WTC11 (cell line): ENCODE results near the gene HS3ST4. TPM values are rescaled to one million over a fixed set of nuclear protein-coding genes. Genes with fewer than 3 reads are reported as not detected.

ENCODE experiments used
- ATAC-seq: fragments of 200-7000 bp; cut with Tn5 transposase; 2 replicates; pipeline ENCODE4 v1.10.0; 2021; ENCODE audit warnings: mild to moderate bottlenecking, moderate library complexity
- CTCF ChIA-PET: fragments of 300-600 bp; sonication (Branson Sonifier 250); formaldehyde crosslinking; loops from one replicate; lab custom pipeline; 2021; ENCODE audit warnings: antibody characterized with exemption; lab: Charles Lee
- POLR2A ChIA-PET: fragments of 350-600 bp; sonication (Branson Sonifier 250); formaldehyde crosslinking; loops from one replicate; lab custom pipeline; 2021; ENCODE audit warnings: antibody characterized with exemption; lab: Charles Lee
- DNase-seq: peaks from one replicate; pipeline ENCODE4 v3.0.0; 2021; ENCODE audit warnings: low spot score
- H3K27ac Mint-ChIP-seq: 2 replicates; pipeline ENCODE4 v1.8.0; 2021; ENCODE audit warnings: mixed read lengths
- H3K27me3 Mint-ChIP-seq: 2 replicates; pipeline ENCODE4 v1.8.0; 2021; ENCODE audit warnings: low read depth, mild to moderate bottlenecking, moderate library complexity, mixed read lengths
- H3K36me3 Mint-ChIP-seq: 2 replicates; pipeline ENCODE4 v1.8.0; 2021; ENCODE audit warnings: mixed read lengths
- H3K4me1 Mint-ChIP-seq: 2 replicates; pipeline ENCODE4 v1.8.0; 2022; ENCODE audit warnings: mixed read lengths
- H3K4me3 Mint-ChIP-seq: 2 replicates; pipeline ENCODE4 v1.8.0; 2021; ENCODE audit warnings: mild to moderate bottlenecking, moderate library complexity, mixed read lengths
- H3K9me3 Mint-ChIP-seq: 2 replicates; pipeline ENCODE4 v1.8.0; 2021; ENCODE audit warnings: mixed read lengths
- AR ChIP-seq: fragments of 250-450 bp; sonication (Bioruptor Pico); IDR thresholded peaks from 2 replicates; pipeline ENCODE4 v1.9.0; 2021; ENCODE audit warnings: mild to moderate bottlenecking
- CDX4 ChIP-seq: fragments of 250-450 bp; sonication (Bioruptor Pico); IDR thresholded peaks from 2 replicates; pipeline ENCODE4 v1.9.0; 2021; ENCODE audit warnings: moderate library complexity, mild to moderate bottlenecking, inconsistent platforms, borderline replicate concordance
- CREM ChIP-seq: sonication (generic); formaldehyde crosslinking; IDR thresholded peaks from 2 replicates; pipeline ENCODE4 v1.8.1; 2022; ENCODE audit warnings: mild to moderate bottlenecking, missing genetic modification reagents, moderate library complexity
- FOXJ3 ChIP-seq: sonication (generic); formaldehyde crosslinking; IDR thresholded peaks from 2 replicates; pipeline ENCODE4 v1.9.0; 2021; ENCODE audit warnings: missing genetic modification reagents, mild to moderate bottlenecking, borderline replicate concordance
- MAX ChIP-seq: sonication (generic); formaldehyde crosslinking; IDR thresholded peaks from 2 replicates; pipeline ENCODE4 v1.8.0; 2022; ENCODE audit warnings: mild to moderate bottlenecking, missing genetic modification reagents
- MLX ChIP-seq: sonication (generic); formaldehyde crosslinking; IDR thresholded peaks from 2 replicates; pipeline ENCODE4 v1.8.1; 2023; ENCODE audit warnings: mild to moderate bottlenecking, missing genetic modification reagents, moderate library complexity
- MYBL2 ChIP-seq: sonication (generic); formaldehyde crosslinking; IDR thresholded peaks from 2 replicates; pipeline ENCODE4 v1.8.1; 2023; ENCODE audit warnings: mild to moderate bottlenecking, moderate library complexity, missing genetic modification reagents
- NFATC4 ChIP-seq: fragments of 250-450 bp; sonication (Bioruptor Pico); IDR thresholded peaks from 2 replicates; pipeline ENCODE4 v1.9.0; 2021; ENCODE audit warnings: mild to moderate bottlenecking
- NFE2L1 ChIP-seq: sonication (generic); formaldehyde crosslinking; IDR thresholded peaks from 2 replicates; pipeline ENCODE4 v1.8.1; 2023; ENCODE audit warnings: missing genetic modification reagents
- NFYB ChIP-seq: sonication (generic); formaldehyde crosslinking; conservative IDR thresholded peaks from 2 replicates; pipeline ENCODE4 v1.8.0; 2022; ENCODE audit warnings: low read depth, missing genetic modification reagents
- NR1H2 ChIP-seq: sonication (generic); formaldehyde crosslinking; IDR thresholded peaks from 2 replicates; pipeline ENCODE4 v1.9.0; 2021; ENCODE audit warnings: mild to moderate bottlenecking, moderate library complexity, missing genetic modification reagents
- SMAD4 ChIP-seq: sonication (generic); formaldehyde crosslinking; IDR thresholded peaks from 2 replicates; pipeline ENCODE4 v1.8.0; 2022; ENCODE audit warnings: mild to moderate bottlenecking, missing genetic modification reagents
- TCF7 ChIP-seq: sonication (generic); formaldehyde crosslinking; IDR thresholded peaks from 2 replicates; pipeline ENCODE4 v1.8.0; 2022; ENCODE audit warnings: mild to moderate bottlenecking, low read depth, missing genetic modification reagents, moderate library complexity
- USF1 ChIP-seq: sonication (generic); formaldehyde crosslinking; IDR thresholded peaks from 2 replicates; pipeline ENCODE4 v1.8.0; 2022; ENCODE audit warnings: mild to moderate bottlenecking, missing genetic modification reagents
- USF2 ChIP-seq: sonication (generic); formaldehyde crosslinking; IDR thresholded peaks from 2 replicates; pipeline ENCODE4 v1.8.1; 2023; ENCODE audit warnings: mild to moderate bottlenecking, missing genetic modification reagents, moderate library complexity
- ZBTB21 ChIP-seq: sonication (generic); formaldehyde crosslinking; IDR thresholded peaks from 2 replicates; pipeline ENCODE4 v1.8.1; 2023; ENCODE audit warnings: mild to moderate bottlenecking, missing genetic modification reagents, borderline replicate concordance
- ZNF423 ChIP-seq: fragments of 250-450 bp; sonication (Bioruptor Pico); IDR thresholded peaks from 2 replicates; pipeline ENCODE4 v2.1.2; 2022; ENCODE audit warnings: mild to moderate bottlenecking, moderate library complexity
- ZNF532 ChIP-seq: fragments of 250-450 bp; sonication (Bioruptor Pico); IDR thresholded peaks from 2 replicates; pipeline ENCODE4 v1.9.0; 2021; ENCODE audit warnings: mild to moderate bottlenecking, borderline replicate concordance
- total RNA-seq: library from RNA; stranded (reverse); gene quantifications from 3 replicates; pipeline ENCODE4 v1.2.3, GENCODE V29; 2021

HS3ST4 gene
- total RNA-seq, 1 experiment from 2014 or later: 5.4 TPM

- TF ChIP-seq USF2 (no peak), SMAD4 (CRISPR knock-in tag) (no peak)
- TF ChIP-seq, all 79 proteins: peak for 0
Observed at GRCh38 chr16:25922438-25922837, 230.7 kb downstream of the HS3ST4 start (continued).

- POLR2A ChIA-PET: no interaction called here
- H3K36me3 Mint-ChIP-seq: peaks cover 2% of the 10 kb centered on the region; the same call in 1 of the 2 replicates
- H3K4me1 Mint-ChIP-seq: peaks cover 6% of the 10 kb centered on the region
- CTCF ChIA-PET: no interaction called here
- H3K9me3 Mint-ChIP-seq: peaks cover 22% of the 10 kb centered on the region
- ATAC-seq (no peak), DNase-seq (no peak)
- no peaks in the 10 kb centered on the region for H3K27me3 Mint-ChIP-seq
- no peak overlapping the region for H3K27ac Mint-ChIP-seq
- H3K4me3 Mint-ChIP-seq: no peak overlapping the region
- TF ChIP-seq ZNF532 (CRISPR knock-in tag) (no peak), CDX4 (no peak), CREM (CRISPR knock-in tag) (no peak), AR (no peak), USF1 (no peak), NFATC4 (CRISPR knock-in tag) (no peak), FOXJ3 (CRISPR knock-in tag) (no peak), TCF7 (no peak), ZBTB21 (CRISPR knock-in tag) (no peak), ZNF423 (CRISPR knock-in tag) (no peak), NFE2L1 (no peak), MAX (no peak), MYBL2 (CRISPR knock-in tag) (no peak), NR1H2 (CRISPR knock-in tag) (no peak), NFYB (CRISPR knock-in tag) (no peak), MLX (no peak)
- TF ChIP-seq, all 79 proteins: peak for 0
Observed at GRCh38 chr16:25925421-25925820, 233.7 kb downstream of the HS3ST4 start.
